GM21423 (cell line): ENCODE data around the gene TDRD12.
"Not testable (repeated sequence)": the region's sequence is repeated elsewhere in the genome, so short reads cannot be mapped to it uniquely, and the experiment has no call there.

ENCODE experiments used
- ATAC-seq: cut with Tn5 transposase; IDR thresholded peaks from one replicate; pipeline ENCODE4 v1.9.1; 2021; ENCODE audit warnings: mild to moderate bottlenecking, moderate library complexity; ENCODE audit not compliant: unreplicated experiment

The TDRD12 gene

GRCh38 chr19:32744555-32745325 lies 25.2 kb downstream of the TDRD12 start:
- ATAC-seq: no peak

GRCh38 chr19:32745594-32746251 lies 26.2 kb downstream of the TDRD12 start:
- not testable (repeated sequence) for ATAC-seq

DNA sequence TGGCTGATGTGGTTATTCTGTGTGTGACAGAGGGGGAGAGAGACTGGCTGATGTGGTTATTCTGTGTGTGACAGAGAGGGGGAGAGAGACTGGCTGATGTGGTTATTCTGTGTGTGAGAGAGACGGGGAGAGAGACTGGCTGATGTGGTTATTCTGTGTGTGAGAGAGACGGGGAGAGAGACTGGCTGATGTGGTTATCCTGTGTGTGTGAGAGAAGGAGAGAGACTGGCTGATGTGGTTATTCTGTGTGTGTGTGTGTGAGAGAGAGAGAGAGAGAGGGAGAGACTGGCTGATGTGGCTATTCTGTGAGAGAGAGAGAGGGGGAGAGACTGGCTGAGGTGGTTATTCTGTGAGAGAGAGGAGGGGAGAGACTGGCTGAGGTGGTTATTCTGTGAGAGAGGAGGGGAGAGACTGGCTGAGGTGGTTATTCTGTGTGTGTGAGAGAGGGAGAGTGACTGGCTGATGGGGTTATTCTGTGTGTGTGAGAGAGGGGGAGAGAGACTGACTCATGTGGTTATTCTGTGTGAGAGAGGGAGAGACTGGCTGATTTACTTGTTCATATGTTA lies 27.1 kb downstream of the TDRD12 start:
- ATAC-seq: not testable (repeated sequence)

DNA sequence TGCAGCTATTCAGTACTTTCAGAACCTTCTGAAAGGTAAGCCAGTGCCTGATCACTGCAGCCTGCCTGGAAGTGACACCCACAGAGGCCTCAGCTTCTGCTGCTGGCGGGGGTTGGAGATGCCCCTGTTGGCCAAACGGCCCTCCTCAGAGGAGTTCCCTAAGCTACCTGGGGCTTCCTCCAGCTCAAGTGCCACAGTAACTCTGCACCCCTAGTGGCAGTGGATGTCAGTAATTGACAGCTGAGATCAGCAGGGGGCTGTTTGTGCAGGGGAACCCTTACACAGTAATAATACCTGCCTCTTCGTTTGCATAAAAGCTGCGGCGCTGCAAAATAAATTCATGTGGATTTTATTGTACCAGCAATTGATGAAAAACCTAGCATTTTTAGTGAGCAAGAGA lies 28.9 kb downstream of the TDRD12 start:
- ATAC-seq: no peak

GRCh38 chr19:32748948-32749347 lies 29.4 kb downstream of the TDRD12 start:
- ATAC-seq: no peak

DNA sequence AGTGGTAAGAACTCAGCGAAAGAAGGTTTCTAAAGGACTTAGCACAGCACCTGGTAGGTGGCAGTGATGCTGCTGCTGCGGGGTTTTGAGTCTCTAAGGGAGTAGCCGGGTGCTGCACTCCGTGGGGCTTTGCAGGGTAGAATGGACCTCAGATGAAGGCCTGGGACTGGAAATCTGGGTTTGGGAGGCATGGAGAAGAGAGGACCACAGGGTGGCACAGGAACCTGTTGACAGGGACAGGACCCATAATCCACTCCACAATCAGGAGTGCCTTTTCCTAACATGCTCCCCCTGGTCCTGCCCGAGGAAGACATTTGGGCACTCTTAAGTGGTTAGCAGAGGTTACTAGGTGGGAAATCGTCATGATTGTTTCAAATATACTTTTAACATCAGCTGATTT lies 29.8 kb downstream of the TDRD12 start:
- ATAC-seq: no peak

DNA sequence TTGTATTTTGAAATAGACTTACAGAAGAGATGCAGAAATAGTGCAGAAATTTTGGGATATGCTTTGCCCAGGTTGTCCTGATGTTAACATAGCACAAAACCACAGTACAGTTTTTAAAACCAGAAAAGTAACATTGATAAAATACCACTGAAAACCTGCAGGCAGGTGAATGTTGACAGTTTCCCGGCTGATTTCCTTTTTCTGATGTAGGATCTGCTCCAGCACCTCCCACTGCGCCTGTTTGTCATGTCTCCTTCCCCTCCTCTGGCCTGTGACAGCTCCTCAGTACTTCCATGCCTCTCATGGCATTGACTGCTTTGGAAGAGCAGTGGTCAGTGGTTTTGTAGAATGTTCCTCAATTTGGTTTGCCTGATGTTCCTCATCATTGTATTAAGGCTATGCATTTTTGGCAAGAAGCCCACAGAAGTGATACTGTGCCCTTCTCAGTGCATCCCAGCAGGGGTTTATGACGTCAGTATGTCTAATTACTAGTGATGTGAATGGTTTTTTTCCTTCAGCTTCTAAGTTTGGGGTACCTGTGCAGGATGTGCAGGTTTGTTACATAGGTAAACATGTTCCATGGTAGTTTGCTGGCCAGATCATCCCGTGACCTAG lies 31.0 kb downstream of the TDRD12 start:
- ATAC-seq: no peak

- ATAC-seq: no peak
These were observed 31.5 kb downstream of the TDRD12 start for GRCh38 chr19:32751066-32751465.

DNA sequence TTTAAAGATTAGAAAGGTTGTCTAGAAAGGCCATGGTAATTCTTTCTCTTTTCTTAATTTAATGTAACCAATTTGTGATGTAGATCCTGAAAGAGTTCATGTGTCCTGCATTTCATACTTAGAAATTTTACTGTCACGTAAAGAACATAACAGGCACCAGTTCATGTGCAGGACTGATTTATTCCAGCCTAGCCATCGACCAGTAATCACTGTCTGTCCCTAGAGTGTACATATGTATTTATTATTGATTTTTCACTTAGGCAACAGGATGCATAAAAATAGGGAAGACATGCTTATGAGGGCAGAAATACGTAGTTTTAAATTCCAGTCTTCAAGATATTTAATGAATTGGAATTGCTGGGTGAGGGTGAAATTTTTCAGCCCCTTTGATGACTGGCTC lies 37.6 kb downstream of the TDRD12 start:
- ATAC-seq: no peak

DNA sequence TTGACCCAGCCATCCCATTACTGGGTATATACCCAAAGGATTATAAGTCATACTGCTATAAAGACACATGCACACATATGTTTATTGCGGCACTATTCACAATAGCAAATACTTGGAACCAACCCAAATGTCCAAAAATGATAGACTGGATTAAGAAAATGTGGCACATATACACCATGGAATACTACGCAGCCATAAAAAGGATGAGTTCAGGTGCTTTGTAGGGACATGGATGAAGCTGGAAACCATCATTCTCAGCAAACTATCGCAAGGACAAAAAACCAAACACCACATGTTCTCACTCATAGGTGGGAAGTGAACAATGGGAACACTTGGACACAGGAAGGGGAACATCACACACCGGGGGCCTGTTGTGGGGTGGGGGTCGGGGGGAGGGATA lies 45.8 kb downstream of the TDRD12 start:
- ATAC-seq: not testable (repeated sequence)

- no peak for ATAC-seq
These were observed 48.5 kb downstream of the TDRD12 start for GRCh38 chr19:32767951-32768679.

- ATAC-seq: no peak
These were observed 52.0 kb downstream of the TDRD12 start for GRCh38 chr19:32771596-32771995.

- ATAC-seq: no peak
These were observed 53.6 kb downstream of the TDRD12 start for GRCh38 chr19:32773126-32773525.

DNA sequence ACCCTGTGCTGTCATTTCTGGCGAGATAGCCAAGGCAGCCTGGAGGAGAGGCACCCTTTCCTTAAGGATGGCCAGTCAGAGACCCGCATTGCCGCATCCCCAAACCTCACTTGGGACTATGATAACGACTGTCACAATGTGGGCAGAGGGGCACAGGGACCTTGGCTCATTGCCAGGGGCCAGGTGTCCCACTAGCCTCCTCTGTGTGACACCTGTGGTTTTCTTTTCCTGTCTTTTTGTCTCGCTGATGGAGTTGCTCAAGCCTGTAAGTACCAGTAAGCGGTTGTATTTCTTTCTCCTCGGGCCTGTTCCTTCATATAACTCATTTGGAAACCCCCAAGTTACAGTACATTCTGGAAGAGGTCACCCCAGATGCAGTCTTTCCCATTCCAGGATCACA lies 59.5 kb downstream of the TDRD12 start:
- no peak for ATAC-seq

DNA sequence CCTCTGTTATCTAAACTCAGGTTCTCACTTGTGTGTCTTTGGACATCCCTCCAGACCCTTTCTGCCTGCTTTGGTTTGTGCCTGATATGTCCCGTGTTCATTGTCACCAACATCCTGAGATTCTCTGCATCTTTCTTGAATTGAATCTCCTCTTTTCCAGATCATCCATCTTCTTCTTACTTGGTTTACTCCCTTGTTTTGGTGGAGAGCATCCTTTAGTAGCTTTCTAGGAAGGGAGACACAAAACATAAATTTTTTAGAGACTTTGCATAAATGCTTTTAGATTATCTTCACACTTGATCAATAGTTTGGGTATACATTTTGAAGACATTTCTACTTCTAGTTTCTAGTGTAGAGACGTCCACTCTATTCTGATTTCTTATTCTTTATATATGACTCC lies 61.7 kb downstream of the TDRD12 start:
- ATAC-seq: no peak

DNA sequence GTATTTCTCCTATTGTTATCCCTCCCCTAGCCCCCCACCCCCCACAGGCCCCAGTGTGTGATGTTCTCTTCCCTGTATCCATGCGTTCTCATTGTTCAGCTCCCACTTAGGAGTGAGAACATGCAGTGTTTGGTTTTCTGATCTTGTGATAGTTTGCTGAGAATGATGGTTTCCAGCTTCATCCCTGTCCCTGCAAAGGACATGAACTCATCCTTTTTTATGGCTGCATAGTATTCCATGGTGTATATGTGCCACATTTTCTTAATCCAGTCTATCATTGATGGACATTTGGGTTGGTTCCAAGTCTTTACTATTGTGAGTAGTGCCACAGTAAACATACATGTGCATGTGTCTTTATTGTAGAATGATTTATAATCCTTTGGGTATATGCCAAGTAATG lies 62.5 kb downstream of the TDRD12 start:
- not testable (repeated sequence) for ATAC-seq

DNA sequence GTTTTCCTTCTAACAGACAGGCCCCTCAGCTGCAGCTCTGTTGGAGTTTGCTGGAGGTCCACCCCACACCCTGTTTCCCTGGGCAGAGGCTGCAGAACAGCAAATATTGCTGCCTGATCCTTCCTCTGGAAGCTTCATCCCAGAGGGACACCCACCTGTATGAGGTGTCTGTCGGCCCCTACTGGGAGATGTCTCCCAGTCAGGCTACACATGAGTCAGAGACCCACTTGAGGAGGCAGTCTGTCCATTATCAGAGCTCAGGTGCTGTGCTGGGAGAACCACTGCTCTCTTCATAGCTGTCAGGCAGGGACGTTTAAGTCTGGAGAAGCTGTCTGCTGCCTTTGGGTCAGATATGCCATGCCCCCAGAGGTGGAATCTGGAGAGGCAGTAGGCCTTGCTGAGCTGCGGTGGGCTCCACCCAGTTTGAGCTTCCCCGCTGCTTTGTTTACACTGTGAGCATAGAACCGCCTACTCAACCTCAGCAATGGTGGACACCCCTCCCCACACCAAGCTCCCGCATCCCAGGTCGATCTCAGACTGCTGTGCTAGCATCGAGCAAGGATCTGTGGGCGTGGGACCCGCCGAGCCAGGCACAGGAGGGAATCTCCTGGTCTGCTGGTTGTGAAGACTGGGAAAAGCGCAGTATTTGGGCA lies 67.7 kb downstream of the TDRD12 start:
- ATAC-seq: not testable (repeated sequence)

DNA sequence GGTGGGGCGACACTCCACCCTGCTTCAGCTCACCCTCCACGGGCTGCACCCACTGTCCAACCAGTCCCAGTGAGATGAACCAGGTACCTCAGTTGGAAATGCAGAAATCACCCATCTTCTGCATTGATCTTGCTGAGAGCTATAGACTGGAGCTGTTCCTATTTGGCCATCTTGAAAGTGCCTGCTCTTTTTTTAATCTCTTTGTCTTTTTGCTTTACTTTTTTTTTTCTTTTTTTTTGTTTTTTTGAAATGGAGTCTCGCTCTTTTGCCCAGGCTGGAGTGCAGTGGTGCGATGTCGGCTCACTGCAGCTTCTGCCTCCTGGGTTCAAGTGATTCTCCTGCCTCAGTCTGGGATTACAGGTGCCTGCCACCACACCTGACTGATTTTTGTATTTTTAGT lies 68.3 kb downstream of the TDRD12 start:
- not testable (repeated sequence) for ATAC-seq

DNA sequence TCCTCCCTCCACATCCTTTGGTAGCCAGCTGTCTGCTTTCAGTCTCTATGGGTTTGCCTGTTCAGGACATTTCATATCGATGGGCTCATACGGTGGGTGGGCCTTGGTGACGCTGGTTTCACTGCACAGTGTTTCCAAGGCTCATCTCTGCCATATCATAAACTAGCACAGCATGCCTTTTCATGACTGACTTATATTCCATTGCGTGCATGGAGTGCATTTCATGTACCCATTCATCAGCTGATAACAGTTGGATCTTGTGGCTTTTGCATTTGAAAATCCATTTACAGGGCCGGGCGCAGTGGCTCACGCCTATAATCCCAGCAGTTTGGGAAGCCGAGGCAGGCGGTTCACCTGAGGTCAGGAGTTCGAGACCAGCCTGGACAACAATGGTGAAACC lies 69.9 kb downstream of the TDRD12 start:
- no peak for ATAC-seq

DNA sequence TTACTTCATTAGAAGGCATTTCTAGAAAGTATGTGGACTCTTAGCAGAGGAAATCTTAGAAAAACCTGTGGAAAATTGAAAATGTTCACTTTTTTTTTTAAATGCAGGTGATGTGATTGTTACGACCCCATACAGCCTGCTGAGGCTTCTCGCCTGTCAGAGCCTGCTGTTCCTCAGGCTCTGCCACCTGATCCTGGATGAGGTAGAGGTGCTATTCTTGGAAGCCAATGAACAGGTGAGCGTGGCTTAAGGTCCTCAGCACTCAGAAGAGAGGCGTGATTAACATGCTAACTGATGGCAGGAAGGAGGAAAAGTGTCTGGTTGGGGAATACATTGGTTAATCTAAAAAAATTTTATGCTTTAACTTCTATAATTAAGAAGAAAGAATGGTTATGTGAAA lies 78.6 kb downstream of the TDRD12 start:
- ATAC-seq: no peak

GRCh38 chr19:32800191-32800590 lies 80.6 kb downstream of the TDRD12 start:
- ATAC-seq: no peak
